HepG2 (cell line): ENCODE measurements around the gene CBX5. TPM values are rescaled to one million over a fixed set of nuclear protein-coding genes. Genes with fewer than 3 reads are reported as not detected.

Experiments
- ASH2L ChIP-seq: fragments of 300-600, 200-600 bp; sonication (generic); IDR thresholded peaks from 2 replicates; pipeline ENCODE4 v1.7.0; 2017; ENCODE audit warnings: low read depth, mild to moderate bottlenecking, moderate library complexity, mixed read lengths, low read length; ENCODE audit not compliant: insufficient read length
- HDAC1 ChIP-seq: sonication (generic); formaldehyde crosslinking; IDR thresholded peaks from 2 replicates; pipeline ENCODE4 v1.5.1; 2020; ENCODE audit warnings: mild to moderate bottlenecking, missing genetic modification reagents
- HNRNPL ChIP-seq: fragments of 200-400 bp; formaldehyde crosslinking; IDR thresholded peaks from 2 replicates; pipeline ENCODE4 v1.6.1; 2017; ENCODE audit warnings: mild to moderate bottlenecking, low read depth, low read length
- HOXA7 ChIP-seq: sonication (generic); formaldehyde crosslinking; IDR thresholded peaks from 2 replicates; pipeline ENCODE4 v1.8.1; 2022; ENCODE audit warnings: mild to moderate bottlenecking, missing genetic modification reagents, moderate library complexity
- KLF16 ChIP-seq, 2 experiments: sonication (generic) in 1 of 2; formaldehyde crosslinking in 1 of 2; IDR thresholded peaks; 2 replicates each; pipeline versions ENCODE4 v1.6.1 to v1.8.0; 2016 to 2023; ENCODE audit warnings: missing genetic modification reagents in 2 of 2, missing compliant biosample characterization in 1 of 2
- POGZ ChIP-seq: sonication (generic); formaldehyde crosslinking; IDR thresholded peaks from 2 replicates; pipeline ENCODE4 v1.4.0; 2020; ENCODE audit warnings: mild to moderate bottlenecking, missing genetic modification reagents
- SOX13 ChIP-seq, 3 experiments: fragments of 450-650 bp in 1 of 3; sonication (generic) in 1 of 3; formaldehyde crosslinking in 1 of 3; IDR thresholded peaks in 2 of 3; conservative IDR thresholded peaks in 1 of 3; 2 replicates each; pipeline versions ENCODE4 v1.5.0 to v1.6.1; 2016 to 2020; ENCODE audit warnings: antibody characterized with exemption in 1 of 3, mild to moderate bottlenecking in 1 of 3, missing compliant biosample characterization in 1 of 3, missing genetic modification reagents in 1 of 3, moderate library complexity in 1 of 3
- THRA ChIP-seq: sonication (generic); formaldehyde crosslinking; IDR thresholded peaks from 2 replicates; pipeline ENCODE4 v1.4.0; 2020; ENCODE audit warnings: missing genetic modification reagents, borderline replicate concordance
- ZBTB7B ChIP-seq: sonication (generic); formaldehyde crosslinking; IDR thresholded peaks from 2 replicates; pipeline ENCODE4 v1.4.0; 2020; ENCODE audit warnings: missing genetic modification reagents
- ZIK1 ChIP-seq: sonication (generic); formaldehyde crosslinking; IDR thresholded peaks from 2 replicates; pipeline ENCODE4 v1.5.0; 2020; ENCODE audit warnings: mild to moderate bottlenecking, low read depth, missing genetic modification reagents, borderline replicate concordance
- ZNF354B ChIP-seq: sonication (generic); formaldehyde crosslinking; IDR thresholded peaks from 2 replicates; pipeline ENCODE4 v1.8.0; 2022; ENCODE audit warnings: mild to moderate bottlenecking, missing genetic modification reagents
- ZNF577 ChIP-seq: sonication (generic); formaldehyde crosslinking; IDR thresholded peaks from 2 replicates; pipeline ENCODE4 v1.4.0; 2020; ENCODE audit warnings: mild to moderate bottlenecking, low read depth, missing genetic modification reagents, borderline replicate concordance
- ZSCAN29 ChIP-seq: sonication (generic); formaldehyde crosslinking; conservative IDR thresholded peaks from 2 replicates; pipeline ENCODE4 v1.4.0; 2020; ENCODE audit warnings: mild to moderate bottlenecking, missing genetic modification reagents
- polyA plus RNA-seq, 8 experiments: library from polyadenylated mRNA; depleted of rRNA in 3 of 8; stranded (reverse) in 7 of 8; unstranded in 1 of 8; fragments of >200 nt; fragmentation: Illumina TruSeq in 4 of 8; extraction: Trizol in 4 of 8; gene quantifications; 2 replicates each; pipeline versions ENCODE4 v1.2.1 to v1.2.3, GENCODE V29; 2011 to 2016; ENCODE audit warnings: low read depth in 4 of 8, missing spikeins in 1 of 8, mixed read lengths in 1 of 8; ENCODE audit not compliant: insufficient read depth in 1 of 8
- total RNA-seq, 5 experiments: library from RNA; depleted of rRNA; stranded (reverse); fragments of >200 nt; fragmentation: Illumina TruSeq; extraction: Trizol; gene quantifications; 2 replicates each; pipeline ENCODE4 v1.2.3, GENCODE V29; 2016; ENCODE audit warnings: low read depth in 1 of 5
- TF ChIP-seq, protein P1 (sequence below): IDR thresholded peaks from 2 replicates; pipeline ENCODE4 v1.4.0; 2020; ENCODE audit warnings: mild to moderate bottlenecking, missing genetic modification reagents
- TF ChIP-seq, protein P2 (sequence below): sonication (generic); formaldehyde crosslinking; IDR thresholded peaks from 2 replicates; pipeline ENCODE4 v1.4.0; 2020; ENCODE audit warnings: missing genetic modification reagents
- TF ChIP-seq, protein P3 (sequence below): sonication (generic); formaldehyde crosslinking; IDR thresholded peaks from 2 replicates; pipeline ENCODE4 v1.4.0; 2020; ENCODE audit warnings: mild to moderate bottlenecking, missing genetic modification reagents, borderline replicate concordance
- TF ChIP-seq, protein P4 (sequence below): sonication (generic); formaldehyde crosslinking; IDR thresholded peaks from 2 replicates; pipeline ENCODE4 v1.5.0; 2020; ENCODE audit warnings: missing genetic modification reagents

The CBX5 gene
- total and polyA plus RNA-seq, 2 of the 13 experiments (the other 11 are each of a cell fraction or from before 2014, with no cell fraction given): 16.0 to 22.2 TPM

- TF ChIP-seq POGZ (CRISPR knock-in tag): no peak
- TF ChIP-seq ZSCAN29: no peak
- TF ChIP-seq ZNF577 (CRISPR knock-in tag): no peak
- no peak for TF ChIP-seq ZIK1 (CRISPR knock-in tag)
- TF ChIP-seq HDAC1: peak; percentile 58; the same call in 1 of the 2 replicates
- TF ChIP-seq KLF16 (CRISPR knock-in tag; IDR thresholded peaks at IDR 0.05): no peak
- TF ChIP-seq, protein P1, sequence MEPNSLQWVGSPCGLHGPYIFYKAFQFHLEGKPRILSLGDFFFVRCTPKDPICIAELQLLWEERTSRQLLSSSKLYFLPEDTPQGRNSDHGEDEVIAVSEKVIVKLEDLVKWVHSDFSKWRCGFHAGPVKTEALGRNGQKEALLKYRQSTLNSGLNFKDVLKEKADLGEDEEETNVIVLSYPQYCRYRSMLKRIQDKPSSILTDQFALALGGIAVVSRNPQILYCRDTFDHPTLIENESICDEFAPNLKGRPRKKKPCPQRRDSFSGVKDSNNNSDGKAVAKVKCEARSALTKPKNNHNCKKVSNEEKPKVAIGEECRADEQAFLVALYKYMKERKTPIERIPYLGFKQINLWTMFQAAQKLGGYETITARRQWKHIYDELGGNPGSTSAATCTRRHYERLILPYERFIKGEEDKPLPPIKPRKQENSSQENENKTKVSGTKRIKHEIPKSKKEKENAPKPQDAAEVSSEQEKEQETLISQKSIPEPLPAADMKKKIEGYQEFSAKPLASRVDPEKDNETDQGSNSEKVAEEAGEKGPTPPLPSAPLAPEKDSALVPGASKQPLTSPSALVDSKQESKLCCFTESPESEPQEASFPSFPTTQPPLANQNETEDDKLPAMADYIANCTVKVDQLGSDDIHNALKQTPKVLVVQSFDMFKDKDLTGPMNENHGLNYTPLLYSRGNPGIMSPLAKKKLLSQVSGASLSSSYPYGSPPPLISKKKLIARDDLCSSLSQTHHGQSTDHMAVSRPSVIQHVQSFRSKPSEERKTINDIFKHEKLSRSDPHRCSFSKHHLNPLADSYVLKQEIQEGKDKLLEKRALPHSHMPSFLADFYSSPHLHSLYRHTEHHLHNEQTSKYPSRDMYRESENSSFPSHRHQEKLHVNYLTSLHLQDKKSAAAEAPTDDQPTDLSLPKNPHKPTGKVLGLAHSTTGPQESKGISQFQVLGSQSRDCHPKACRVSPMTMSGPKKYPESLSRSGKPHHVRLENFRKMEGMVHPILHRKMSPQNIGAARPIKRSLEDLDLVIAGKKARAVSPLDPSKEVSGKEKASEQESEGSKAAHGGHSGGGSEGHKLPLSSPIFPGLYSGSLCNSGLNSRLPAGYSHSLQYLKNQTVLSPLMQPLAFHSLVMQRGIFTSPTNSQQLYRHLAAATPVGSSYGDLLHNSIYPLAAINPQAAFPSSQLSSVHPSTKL: no peak; the same call in 1 of the 2 replicates
- no peak for TF ChIP-seq THRA
- TF ChIP-seq, protein P2, sequence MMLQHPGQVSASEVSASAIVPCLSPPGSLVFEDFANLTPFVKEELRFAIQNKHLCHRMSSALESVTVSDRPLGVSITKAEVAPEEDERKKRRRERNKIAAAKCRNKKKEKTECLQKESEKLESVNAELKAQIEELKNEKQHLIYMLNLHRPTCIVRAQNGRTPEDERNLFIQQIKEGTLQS: no peak
- no peak for TF ChIP-seq ZNF354B
- TF ChIP-seq, protein P3, sequence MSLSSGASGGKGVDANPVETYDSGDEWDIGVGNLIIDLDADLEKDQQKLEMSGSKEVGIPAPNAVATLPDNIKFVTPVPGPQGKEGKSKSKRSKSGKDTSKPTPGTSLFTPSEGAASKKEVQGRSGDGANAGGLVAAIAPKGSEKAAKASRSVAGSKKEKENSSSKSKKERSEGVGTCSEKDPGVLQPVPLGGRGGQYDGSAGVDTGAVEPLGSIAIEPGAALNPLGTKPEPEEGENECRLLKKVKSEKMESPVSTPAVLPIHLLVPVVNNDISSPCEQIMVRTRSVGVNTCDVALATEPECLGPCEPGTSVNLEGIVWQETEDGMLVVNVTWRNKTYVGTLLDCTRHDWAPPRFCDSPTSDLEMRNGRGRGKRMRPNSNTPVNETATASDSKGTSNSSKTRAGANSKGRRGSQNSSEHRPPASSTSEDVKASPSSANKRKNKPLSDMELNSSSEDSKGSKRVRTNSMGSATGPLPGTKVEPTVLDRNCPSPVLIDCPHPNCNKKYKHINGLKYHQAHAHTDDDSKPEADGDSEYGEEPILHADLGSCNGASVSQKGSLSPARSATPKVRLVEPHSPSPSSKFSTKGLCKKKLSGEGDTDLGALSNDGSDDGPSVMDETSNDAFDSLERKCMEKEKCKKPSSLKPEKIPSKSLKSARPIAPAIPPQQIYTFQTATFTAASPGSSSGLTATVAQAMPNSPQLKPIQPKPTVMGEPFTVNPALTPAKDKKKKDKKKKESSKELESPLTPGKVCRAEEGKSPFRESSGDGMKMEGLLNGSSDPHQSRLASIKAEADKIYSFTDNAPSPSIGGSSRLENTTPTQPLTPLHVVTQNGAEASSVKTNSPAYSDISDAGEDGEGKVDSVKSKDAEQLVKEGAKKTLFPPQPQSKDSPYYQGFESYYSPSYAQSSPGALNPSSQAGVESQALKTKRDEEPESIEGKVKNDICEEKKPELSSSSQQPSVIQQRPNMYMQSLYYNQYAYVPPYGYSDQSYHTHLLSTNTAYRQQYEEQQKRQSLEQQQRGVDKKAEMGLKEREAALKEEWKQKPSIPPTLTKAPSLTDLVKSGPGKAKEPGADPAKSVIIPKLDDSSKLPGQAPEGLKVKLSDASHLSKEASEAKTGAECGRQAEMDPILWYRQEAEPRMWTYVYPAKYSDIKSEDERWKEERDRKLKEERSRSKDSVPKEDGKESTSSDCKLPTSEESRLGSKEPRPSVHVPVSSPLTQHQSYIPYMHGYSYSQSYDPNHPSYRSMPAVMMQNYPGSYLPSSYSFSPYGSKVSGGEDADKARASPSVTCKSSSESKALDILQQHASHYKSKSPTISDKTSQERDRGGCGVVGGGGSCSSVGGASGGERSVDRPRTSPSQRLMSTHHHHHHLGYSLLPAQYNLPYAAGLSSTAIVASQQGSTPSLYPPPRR (CRISPR knock-in tag): no peak; the same call in 1 of the 2 replicates
- peak; percentile 44 for TF ChIP-seq ASH2L
- TF ChIP-seq, protein P4, sequence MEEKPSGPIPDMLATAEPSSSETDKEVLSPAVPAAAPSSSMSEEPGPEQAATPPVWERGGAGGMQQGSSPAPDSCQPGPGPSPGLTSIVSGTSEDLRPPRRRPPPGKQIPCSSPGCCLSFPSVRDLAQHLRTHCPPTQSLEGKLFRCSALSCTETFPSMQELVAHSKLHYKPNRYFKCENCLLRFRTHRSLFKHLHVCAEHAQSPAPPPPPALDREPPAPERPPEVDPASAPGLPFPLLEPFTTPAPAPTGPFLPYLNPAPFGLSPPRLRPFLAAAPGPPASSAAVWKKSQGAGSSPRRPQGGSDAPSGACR (CRISPR knock-in tag): no peak
- TF ChIP-seq ZBTB7B (CRISPR knock-in tag): 0 out of 2 replicates have a peak, but pooled peaks have one; percentile 48
- TF ChIP-seq SOX13 (IDR thresholded peaks at IDR 0.05): 0 out of 2 replicates have a peak, but pooled peaks have one; percentile 52
- TF ChIP-seq SOX13 (CRISPR knock-in tag; conservative IDR thresholded peaks at IDR 0.05 in 1 of 2, IDR thresholded peaks at IDR 0.05 in 1 of 2): peak in 1 of 2 experiments; percentile 81; a peak in 2 of 4 replicates
- no peak for TF ChIP-seq HNRNPL
- TF ChIP-seq HOXA7 (CRISPR knock-in tag): no peak
Measured at GRCh38 chr12:54301428-54302048, 21.6 kb upstream of the CBX5 start (continued).
